HEK293 (cell line): ENCODE results near the gene MRPL43.

Experiments
- EGR2 ChIP-seq: fragments of 450-650 bp; formaldehyde crosslinking; IDR thresholded peaks from 2 replicates; pipeline ENCODE4 v1.5.1; 2016; ENCODE audit warnings: low read depth, missing biosample characterization, missing genetic modification characterization
- FEZF1 ChIP-seq: fragments of 450-650 bp; formaldehyde crosslinking; IDR thresholded peaks from 2 replicates; pipeline ENCODE4 v1.5.1; 2016; ENCODE audit warnings: missing biosample characterization, missing genetic modification characterization
- GFI1B ChIP-seq: fragments of 450-650 bp; formaldehyde crosslinking; IDR thresholded peaks from 2 replicates; pipeline ENCODE4 v1.5.1; 2016; ENCODE audit warnings: missing biosample characterization, missing genetic modification characterization
- GLIS1 ChIP-seq: fragments of 450-650 bp; formaldehyde crosslinking; IDR thresholded peaks from 2 replicates; pipeline ENCODE4 v1.5.1; 2016; ENCODE audit warnings: missing biosample characterization, missing genetic modification characterization
- INSM2 ChIP-seq: fragments of 450-650 bp; formaldehyde crosslinking; IDR thresholded peaks from 2 replicates; pipeline ENCODE4 v1.5.1; 2016; ENCODE audit warnings: missing biosample characterization, missing genetic modification characterization
- KLF7 ChIP-seq: fragments of 450-650 bp; formaldehyde crosslinking; IDR thresholded peaks from 2 replicates; pipeline ENCODE4 v1.5.1; 2016; ENCODE audit warnings: missing biosample characterization, missing genetic modification characterization, borderline replicate concordance
- OVOL3 ChIP-seq: fragments of 450-650 bp; formaldehyde crosslinking; IDR thresholded peaks from 2 replicates; pipeline ENCODE4 v1.5.1; 2016; ENCODE audit warnings: missing biosample characterization, missing genetic modification characterization
- PRDM2 ChIP-seq: fragments of 450-650 bp; formaldehyde crosslinking; IDR thresholded peaks from 2 replicates; pipeline ENCODE4 v1.5.1; 2016; ENCODE audit warnings: missing biosample characterization, missing genetic modification characterization, borderline replicate concordance
- ZBTB17 ChIP-seq: fragments of 450-650 bp; formaldehyde crosslinking; IDR thresholded peaks from 2 replicates; pipeline ENCODE4 v1.5.1; 2016; ENCODE audit warnings: missing biosample characterization, missing genetic modification characterization
- ZBTB20 ChIP-seq: fragments of 450-650 bp; formaldehyde crosslinking; IDR thresholded peaks from 2 replicates; pipeline ENCODE4 v1.5.1; 2016; ENCODE audit warnings: missing biosample characterization, missing genetic modification characterization
- ZBTB6 ChIP-seq: fragments of 450-650 bp; formaldehyde crosslinking; IDR thresholded peaks from 2 replicates; pipeline ENCODE4 v1.5.1; 2017; ENCODE audit warnings: missing biosample characterization, missing genetic modification characterization
- ZBTB7A ChIP-seq: fragments of 450-650 bp; formaldehyde crosslinking; IDR thresholded peaks from 2 replicates; pipeline ENCODE4 v1.5.1; 2016; ENCODE audit warnings: low read depth, missing biosample characterization, missing genetic modification characterization
- ZNF114 ChIP-seq: fragments of 450-650 bp; formaldehyde crosslinking; IDR thresholded peaks from 2 replicates; pipeline ENCODE4 v1.5.0; 2017; ENCODE audit warnings: missing biosample characterization, missing genetic modification characterization
- ZNF157 ChIP-seq: fragments of 450-650 bp; formaldehyde crosslinking; IDR thresholded peaks from 2 replicates; pipeline ENCODE4 v1.5.1; 2016; ENCODE audit warnings: missing biosample characterization, missing genetic modification characterization
- ZNF19 ChIP-seq: fragments of 450-650 bp; formaldehyde crosslinking; IDR thresholded peaks from 2 replicates; pipeline ENCODE4; 2016; ENCODE audit warnings: missing biosample characterization, missing genetic modification characterization, low read depth
- ZNF223 ChIP-seq: fragments of 450-650 bp; formaldehyde crosslinking; IDR thresholded peaks from 2 replicates; pipeline ENCODE4 v1.5.1; 2016; ENCODE audit warnings: missing biosample characterization, missing genetic modification characterization
- ZNF280D ChIP-seq: fragments of 450-650 bp; formaldehyde crosslinking; IDR thresholded peaks from 2 replicates; pipeline ENCODE4 v1.5.1; 2016; ENCODE audit warnings: missing biosample characterization, missing genetic modification characterization
- ZNF324 ChIP-seq: fragments of 450-650 bp; formaldehyde crosslinking; IDR thresholded peaks from 2 replicates; pipeline ENCODE4 v1.5.1; 2016; ENCODE audit warnings: missing biosample characterization, missing genetic modification characterization
- ZNF335 ChIP-seq: fragments of 450-650 bp; formaldehyde crosslinking; conservative IDR thresholded peaks from 2 replicates; pipeline ENCODE4 v1.5.1; 2016; ENCODE audit warnings: missing biosample characterization, missing genetic modification characterization
- ZNF37A ChIP-seq: fragments of 450-650 bp; IDR thresholded peaks from 2 replicates; pipeline ENCODE4 v1.5.1; 2018; ENCODE audit warnings: missing biosample characterization, missing genetic modification characterization
- ZNF394 ChIP-seq: fragments of 450-650 bp; formaldehyde crosslinking; IDR thresholded peaks from 2 replicates; pipeline ENCODE4 v1.5.1; 2016; ENCODE audit warnings: missing biosample characterization, missing genetic modification characterization, mild to moderate bottlenecking, moderate library complexity, borderline replicate concordance
- ZNF423 ChIP-seq: fragments of 450-650 bp; formaldehyde crosslinking; IDR thresholded peaks from 2 replicates; pipeline ENCODE4 v1.5.1; 2016; ENCODE audit warnings: missing biosample characterization, missing genetic modification characterization
- ZNF580 ChIP-seq: fragments of 450-650 bp; formaldehyde crosslinking; IDR thresholded peaks from 2 replicates; pipeline ENCODE4 v1.5.1; 2016; ENCODE audit warnings: missing biosample characterization, missing genetic modification characterization
- ZNF596 ChIP-seq: fragments of 450-650 bp; IDR thresholded peaks from 2 replicates; pipeline ENCODE4 v1.5.0; 2018; ENCODE audit warnings: missing biosample characterization, mild to moderate bottlenecking, missing genetic modification characterization, moderate library complexity
- ZNF626 ChIP-seq: fragments of 450-650 bp; sonication (Bioruptor Pico); formaldehyde crosslinking; IDR thresholded peaks from 2 replicates; pipeline ENCODE4 v1.5.1; 2018; ENCODE audit warnings: missing biosample characterization, missing genetic modification characterization, inconsistent platforms
- ZNF777 ChIP-seq: fragments of 450-650 bp; formaldehyde crosslinking; IDR thresholded peaks from 2 replicates; pipeline ENCODE4 v1.5.1; 2017; ENCODE audit warnings: missing biosample characterization, missing genetic modification characterization, borderline replicate concordance
- ZNF792 ChIP-seq: fragments of 450-650 bp; formaldehyde crosslinking; IDR thresholded peaks from 2 replicates; pipeline ENCODE4 v1.5.1; 2016; ENCODE audit warnings: missing biosample characterization, missing genetic modification characterization
- ZNF837 ChIP-seq: fragments of 450-650 bp; formaldehyde crosslinking; IDR thresholded peaks from 2 replicates; pipeline ENCODE4 v1.5.1; 2016; ENCODE audit warnings: missing biosample characterization, missing genetic modification characterization

The MRPL43 gene

GRCh38 chr10:100997360-100998182 lies 10.3 kb upstream of the MRPL43 start (continued):
- no peak for TF ChIP-seq ZNF280D (tag by site-specific recombination)
- TF ChIP-seq ZNF792 (tag by site-specific recombination), result peak; percentile 35; the same call in 1 of the 2 replicates
- 0 out of 2 replicates have a peak, but pooled peaks have one; percentile 10 for TF ChIP-seq ZNF837 (tag by site-specific recombination)
- TF ChIP-seq ZNF157, result no peak
- 0 out of 2 replicates have a peak, but pooled peaks have one; percentile 12 for TF ChIP-seq INSM2
- TF ChIP-seq FEZF1 (tag by site-specific recombination), result no peak
- peak; percentile 13; the same call in 1 of the 2 replicates for TF ChIP-seq KLF7
- no peak for TF ChIP-seq GFI1B
- TF ChIP-seq ZNF19 (tag by site-specific recombination), result no peak
- peak; percentile 61; the same call in 1 of the 2 replicates for TF ChIP-seq ZBTB6 (tag by site-specific recombination)
- no peak for TF ChIP-seq ZNF394 (tag by site-specific recombination)
- no peak for TF ChIP-seq PRDM2 (tag by site-specific recombination)
- peak; percentile 52; the same call in 1 of the 2 replicates for TF ChIP-seq GLIS1 (tag by site-specific recombination)
- peak; percentile 89 for TF ChIP-seq ZBTB20 (tag by site-specific recombination)
- TF ChIP-seq ZBTB7A (tag by site-specific recombination), result peak; percentile 45; the same call in 1 of the 2 replicates
- 0 out of 2 replicates have a peak, but pooled peaks have one; percentile 13 for TF ChIP-seq ZNF324 (tag by site-specific recombination)
- TF ChIP-seq ZNF596 (tag by site-specific recombination), result no peak
- no peak for TF ChIP-seq EGR2 (tag by site-specific recombination)
- TF ChIP-seq ZNF580 (tag by site-specific recombination), result peak; percentile 65; the same call in 1 of the 2 replicates
- peak; percentile 60; the same call in 1 of the 2 replicates for TF ChIP-seq ZNF335 (tag by site-specific recombination)
- TF ChIP-seq OVOL3, result no peak; the same call in 1 of the 2 replicates
- TF ChIP-seq ZNF777 (tag by site-specific recombination), result peak; percentile 81; the same call in 1 of the 2 replicates
- no peak for TF ChIP-seq ZNF37A (tag by site-specific recombination)
- no peak for TF ChIP-seq ZNF223 (tag by site-specific recombination)
- no peak for TF ChIP-seq ZNF114
- no peak for TF ChIP-seq ZNF626 (tag by site-specific recombination)
- TF ChIP-seq ZBTB17 (tag by site-specific recombination), result no peak
- TF ChIP-seq ZNF423, result peak; percentile 77
